ENCODE data around the gene FANCG.

FANCG gene

DNA sequence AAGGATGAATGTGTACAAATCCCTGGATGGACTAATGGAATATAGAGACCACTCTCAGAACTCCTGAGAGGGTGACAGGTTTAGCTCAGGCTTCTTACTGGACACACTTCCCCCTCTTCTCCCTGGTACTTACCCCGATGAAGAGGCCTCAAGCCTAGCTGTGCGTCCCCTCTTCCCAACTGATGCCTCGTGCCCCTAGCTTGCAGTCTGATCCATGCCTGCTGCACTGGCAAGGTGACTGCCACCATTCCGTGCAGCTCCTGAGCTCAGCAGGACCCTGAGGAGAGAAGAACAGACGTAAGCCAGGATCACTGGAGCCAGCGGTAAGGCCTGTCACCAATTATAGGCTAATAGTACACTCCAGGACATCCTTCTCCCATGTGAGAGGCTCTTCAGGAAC is 28.7 kb upstream of the FANCG start:
- H3K4me3 ChIP-seq (ENCODE audit: low read depth, low read length): no peak overlapping the region
- CTCF ChIA-PET: interaction anchor here (1.5 to 15.9 kb wide), 2 partner anchors 12 to 209 kb away, joined by 4 to 162 read pairs; partner anchors contain the start of gene PIGO
- DNase-seq (ENCODE audit: low read depth, low spot score): no peak
- POLR2A ChIA-PET: no interaction called here
- TF ChIP-seq, protein P1, sequence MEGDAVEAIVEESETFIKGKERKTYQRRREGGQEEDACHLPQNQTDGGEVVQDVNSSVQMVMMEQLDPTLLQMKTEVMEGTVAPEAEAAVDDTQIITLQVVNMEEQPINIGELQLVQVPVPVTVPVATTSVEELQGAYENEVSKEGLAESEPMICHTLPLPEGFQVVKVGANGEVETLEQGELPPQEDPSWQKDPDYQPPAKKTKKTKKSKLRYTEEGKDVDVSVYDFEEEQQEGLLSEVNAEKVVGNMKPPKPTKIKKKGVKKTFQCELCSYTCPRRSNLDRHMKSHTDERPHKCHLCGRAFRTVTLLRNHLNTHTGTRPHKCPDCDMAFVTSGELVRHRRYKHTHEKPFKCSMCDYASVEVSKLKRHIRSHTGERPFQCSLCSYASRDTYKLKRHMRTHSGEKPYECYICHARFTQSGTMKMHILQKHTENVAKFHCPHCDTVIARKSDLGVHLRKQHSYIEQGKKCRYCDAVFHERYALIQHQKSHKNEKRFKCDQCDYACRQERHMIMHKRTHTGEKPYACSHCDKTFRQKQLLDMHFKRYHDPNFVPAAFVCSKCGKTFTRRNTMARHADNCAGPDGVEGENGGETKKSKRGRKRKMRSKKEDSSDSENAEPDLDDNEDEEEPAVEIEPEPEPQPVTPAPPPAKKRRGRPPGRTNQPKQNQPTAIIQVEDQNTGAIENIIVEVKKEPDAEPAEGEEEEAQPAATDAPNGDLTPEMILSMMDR (IDR thresholded peaks at IDR 0.05; ENCODE audit: insufficient read depth, low read length, missing control alignments): no peak

DNA sequence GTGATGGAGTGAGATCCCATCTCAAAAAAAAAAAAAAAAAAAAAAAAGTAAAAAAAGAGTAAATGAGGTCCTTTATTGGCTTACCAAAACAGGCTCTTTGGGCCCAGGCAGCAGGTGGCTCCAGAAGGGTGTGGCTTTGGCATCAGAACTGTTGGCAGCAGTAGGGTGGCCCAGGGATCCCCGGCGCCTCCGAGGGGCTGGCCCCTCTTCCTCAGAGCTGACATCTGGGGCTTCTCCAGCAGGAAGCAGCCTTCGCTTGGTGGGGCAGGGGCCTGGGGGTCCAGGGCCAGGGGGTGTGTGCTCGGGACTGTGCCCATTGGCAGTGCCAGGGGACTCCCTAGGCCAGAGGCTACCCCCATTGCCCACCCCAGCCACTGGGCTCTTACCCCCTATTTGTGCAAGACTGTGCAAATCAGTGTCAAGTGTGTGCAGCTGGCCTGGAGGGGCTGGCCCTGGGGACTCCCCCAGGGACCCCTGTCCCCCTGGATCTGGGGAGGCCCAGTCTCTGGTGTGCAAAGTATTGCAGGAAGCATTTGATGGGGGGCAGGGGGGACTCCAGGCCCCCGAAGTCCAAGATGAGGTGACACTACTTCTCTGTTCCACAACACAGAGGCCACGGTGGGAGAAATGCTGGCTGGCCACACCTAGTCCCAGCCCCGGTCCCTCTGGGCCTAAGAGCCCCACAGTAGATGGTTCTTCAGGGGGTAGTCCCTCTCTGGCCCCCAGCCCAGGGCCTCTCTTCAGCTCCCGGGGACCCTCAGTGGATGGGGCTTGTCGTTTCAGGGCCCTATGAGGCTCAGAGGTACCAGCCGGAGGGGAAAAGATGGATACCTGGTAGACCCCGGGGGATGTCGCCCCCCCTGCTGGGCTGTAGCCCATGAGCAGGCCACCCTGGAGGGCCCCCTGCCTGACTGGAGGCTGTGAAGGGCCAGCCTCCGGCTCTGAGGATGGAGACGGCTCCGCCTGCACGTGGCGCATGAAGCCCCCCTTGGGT is 27.9 kb upstream of the FANCG start:
- ChIA-PET CTCF (interaction anchor here (0.9 to 15.9 kb wide), 6 partner anchors 8 to 373 kb away, joined by 3 to 162 read pairs (median 4); partner anchors contain the start of genes ATOSB, PIGO and VCP), POLR2A (no interaction called here)
- TF ChIP-seq, protein P1 (IDR thresholded peaks at IDR 0.05; ENCODE audit: insufficient read depth, low read length, missing control alignments): no peak
- DNase-seq (ENCODE audit: low read depth, low spot score): no peak
- H3K4me3 ChIP-seq (ENCODE audit: low read depth, low read length): no peak overlapping the region

DNA sequence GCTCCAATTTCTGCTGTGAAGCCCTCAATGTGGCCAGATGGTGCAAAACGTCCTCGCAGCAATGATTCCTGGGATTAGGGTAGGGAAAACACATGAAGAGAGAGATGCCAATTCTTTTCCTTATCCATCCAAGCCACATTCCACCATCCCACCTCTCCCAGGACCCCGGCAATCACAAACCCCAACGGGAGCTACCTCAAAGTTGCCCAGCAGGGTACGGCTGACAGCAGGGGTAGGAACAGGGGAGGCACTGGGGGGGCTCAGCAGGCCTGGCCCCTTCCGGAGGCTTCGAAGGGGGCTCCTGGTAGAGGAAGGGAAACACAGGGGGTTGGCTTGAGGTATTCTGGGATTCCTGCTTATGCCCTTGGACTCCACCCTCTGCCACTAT is 26.6 kb upstream of the FANCG start:
- no peak for DNase-seq (ENCODE audit: low read depth, low spot score)
- TF ChIP-seq, protein P1 (IDR thresholded peaks at IDR 0.05; ENCODE audit: insufficient read depth, low read length, missing control alignments): no peak
- H3K4me3 ChIP-seq (ENCODE audit: low read depth, low read length): no peak overlapping the region
- POLR2A ChIA-PET: no interaction called here
- CTCF ChIA-PET: interaction anchor here (0.9 to 15.9 kb wide), 6 partner anchors 10 to 374 kb away, joined by 3 to 162 read pairs (median 4); partner anchors contain the start of genes ATOSB and PIGO

DNA sequence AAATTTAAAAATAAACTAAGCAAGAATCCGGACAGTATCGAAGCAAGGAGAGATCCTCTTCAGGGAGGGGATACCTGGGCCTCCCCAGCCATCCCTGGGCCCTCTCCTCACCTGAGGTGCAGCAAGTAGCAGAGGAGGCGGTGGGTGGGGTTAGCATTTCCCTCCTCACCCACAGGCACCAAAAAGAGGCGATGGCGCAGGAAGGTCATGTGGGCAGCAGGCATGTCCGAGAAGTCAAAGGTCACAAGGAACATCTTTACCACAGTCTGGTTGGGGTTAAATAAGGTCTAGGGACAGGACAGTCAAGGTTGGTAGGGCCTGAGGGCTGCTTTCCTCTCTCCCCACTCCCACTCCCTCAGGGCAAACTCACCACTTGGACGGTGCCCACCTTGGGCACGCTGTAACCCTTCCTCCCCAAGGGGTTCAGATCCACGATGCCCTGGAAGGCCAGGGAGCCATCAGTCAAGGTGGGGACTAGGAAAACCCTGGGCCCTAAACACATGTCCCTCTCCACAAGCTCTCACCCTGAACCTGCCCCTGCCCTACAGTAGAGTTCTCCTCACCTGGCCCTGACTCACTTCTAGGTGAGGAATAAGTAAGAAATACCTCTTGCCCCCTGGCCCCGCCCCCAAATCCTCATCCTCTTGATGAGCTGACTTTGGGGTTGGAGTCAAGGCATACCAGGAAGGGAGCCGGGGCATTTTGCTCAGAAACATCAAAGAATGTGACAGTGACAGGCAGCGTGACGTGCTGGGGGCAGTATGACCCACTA is 26.0 kb upstream of the FANCG start:
- DNase-seq (ENCODE audit: low read depth, low spot score): no peak
- ChIA-PET POLR2A (no interaction called here), CTCF (interaction anchor here (1.2 to 15.9 kb wide), 5 partner anchors 9 to 262 kb away, joined by 3 to 162 read pairs (median 5); partner anchors contain the start of genes ATOSB and PIGO)
- TF ChIP-seq, protein P1 (IDR thresholded peaks at IDR 0.05; ENCODE audit: insufficient read depth, low read length, missing control alignments): no peak
- no peak overlapping the region for H3K4me3 ChIP-seq (ENCODE audit: low read depth, low read length)

DNA sequence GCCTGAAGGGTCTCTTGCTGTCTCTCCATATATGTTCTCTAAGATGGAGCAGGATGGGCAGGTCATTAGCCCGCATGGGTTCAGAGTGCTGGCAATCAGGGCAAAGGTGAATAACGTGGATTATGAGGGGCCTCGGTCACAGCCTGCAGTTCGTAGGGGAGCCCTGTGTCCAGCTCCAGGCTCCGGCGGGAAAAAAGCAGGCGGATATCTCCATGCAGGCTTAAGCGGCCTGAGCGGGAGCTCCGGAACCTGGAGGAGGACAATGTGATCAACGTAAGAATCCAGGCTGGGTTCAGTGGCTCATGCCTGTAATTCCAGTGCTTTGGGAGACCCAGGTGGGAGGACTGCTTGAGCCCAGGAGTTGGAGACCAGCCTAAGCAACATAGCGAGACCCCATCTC is 25.4 kb upstream of the FANCG start:
- POLR2A ChIA-PET: no interaction called here
- CTCF ChIA-PET: interaction anchor here (0.6 to 15.9 kb wide), 5 partner anchors 9 to 371 kb away, joined by 3 to 162 read pairs (median 9); partner anchors contain the start of genes ATOSB and PIGO
- DNase-seq (ENCODE audit: low read depth, low spot score): no peak
- H3K4me3 ChIP-seq (ENCODE audit: low read depth, low read length): no peak overlapping the region
- TF ChIP-seq, protein P1 (IDR thresholded peaks at IDR 0.05; ENCODE audit: insufficient read depth, low read length, missing control alignments): no peak

Data from AG04449 (cell line).